GM21423 (cell line): ENCODE results near the gene PPP1R13B.

Experiments
- ATAC-seq: cut with Tn5 transposase; IDR thresholded peaks from one replicate; pipeline ENCODE4 v1.9.1; 2021; ENCODE audit warnings: mild to moderate bottlenecking, moderate library complexity; ENCODE audit not compliant: unreplicated experiment

PPP1R13B gene

DNA sequence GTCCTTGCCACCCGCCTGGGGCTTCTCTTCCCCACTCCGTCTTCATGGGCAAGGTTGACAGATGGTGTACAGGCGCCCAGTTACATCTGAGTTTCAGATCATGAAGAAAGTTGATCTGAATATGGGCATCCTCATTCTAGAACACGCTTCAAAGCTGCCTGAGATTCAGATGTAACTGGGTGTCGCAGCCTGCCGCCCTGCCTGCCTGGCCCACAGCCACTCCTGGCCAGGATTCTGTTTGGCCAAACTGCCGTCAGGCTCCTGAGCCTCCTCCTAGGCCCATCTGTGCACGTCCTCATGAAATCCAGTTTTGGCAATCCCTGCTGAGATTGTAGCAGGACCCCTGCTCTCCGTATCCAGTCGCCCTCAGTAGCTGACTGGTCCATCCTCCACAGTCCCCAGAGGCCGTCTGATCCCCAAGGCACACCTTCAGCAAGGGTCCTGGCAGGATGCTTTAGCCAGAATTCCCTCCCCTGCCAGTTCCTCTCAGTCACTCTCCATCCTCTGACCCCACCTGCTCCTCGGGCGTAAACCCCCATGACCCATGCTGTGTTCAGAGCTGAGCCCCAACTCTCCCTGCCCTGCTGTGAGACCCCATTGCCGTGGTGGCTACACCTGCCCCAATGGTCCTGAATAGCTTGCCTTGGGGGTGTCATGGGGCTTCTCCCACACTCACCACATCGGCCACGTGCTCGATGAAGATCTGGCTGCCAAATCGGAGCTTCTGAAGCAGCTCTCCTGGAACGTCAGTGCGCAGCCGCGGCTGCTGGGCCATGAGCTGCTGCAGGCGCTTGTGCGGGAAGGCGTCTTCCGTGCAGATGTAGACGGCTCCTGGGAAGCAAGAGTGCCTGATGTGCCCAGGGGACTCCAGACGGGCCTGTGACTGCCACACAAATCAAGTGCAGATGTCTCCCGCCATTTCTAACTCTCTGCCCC, 144.6 kb downstream of the PPP1R13B start:
- ATAC-seq: no peak

DNA sequence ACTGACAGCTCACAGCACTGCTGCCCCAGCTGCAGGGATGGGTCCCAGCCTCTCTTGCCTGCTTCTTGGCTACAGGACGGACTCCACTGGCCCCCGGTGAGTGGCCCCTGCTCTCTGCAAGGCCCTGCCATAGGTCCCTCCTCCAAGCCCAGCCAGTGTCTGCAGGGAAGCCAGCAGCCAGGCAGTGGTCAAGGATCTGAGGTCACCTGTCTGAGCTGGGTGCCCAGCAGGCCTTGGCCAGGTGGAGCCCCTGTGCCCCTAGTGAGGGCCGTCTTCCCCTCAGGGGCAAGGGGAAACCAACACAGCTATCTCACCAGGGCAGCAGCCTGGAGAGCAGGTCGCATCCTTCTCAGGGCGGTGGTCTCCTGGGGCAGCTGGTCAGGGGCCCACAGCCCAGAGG, 145.3 kb downstream of the PPP1R13B start:
- no peak for ATAC-seq

DNA sequence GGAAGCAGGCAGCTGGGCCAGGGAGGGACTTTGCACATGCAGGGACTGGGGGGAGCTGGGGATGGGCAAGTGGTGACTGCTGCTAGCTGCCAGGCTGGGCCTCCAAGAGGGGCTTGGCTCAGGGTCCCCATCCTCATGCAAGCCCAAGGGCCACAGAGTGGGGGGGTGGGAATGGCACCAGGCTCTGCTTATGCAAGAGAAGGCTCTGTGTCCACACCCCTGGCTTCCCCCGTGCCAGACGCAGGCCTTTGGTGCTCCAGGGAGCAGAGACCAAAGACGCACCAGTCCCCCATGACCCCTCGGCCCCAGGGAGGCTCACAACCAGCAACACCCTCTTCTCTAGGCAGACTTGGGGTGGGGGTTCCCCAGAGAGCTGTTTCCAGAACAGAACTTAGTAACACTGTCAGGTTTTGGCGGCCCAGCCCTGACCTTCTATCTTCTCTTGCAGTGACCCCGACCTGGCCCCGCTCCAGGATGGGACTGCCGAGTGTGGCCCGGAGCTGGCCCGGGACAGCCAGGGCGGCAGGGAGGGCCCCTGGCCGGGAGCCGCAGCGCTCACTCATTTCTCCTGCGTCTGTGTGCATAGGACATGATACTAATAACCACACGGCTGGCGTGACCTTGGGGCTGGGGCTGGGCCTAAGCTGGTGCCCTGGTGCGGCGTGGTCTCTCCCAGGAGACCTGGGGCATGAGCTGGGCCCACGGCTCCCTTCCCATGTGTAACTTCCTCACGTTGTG, 146.5 kb downstream of the PPP1R13B start:
- ATAC-seq: no peak

GRCh38 chr14:103699901-103700752, 147.2 kb downstream of the PPP1R13B start:
- no peak for ATAC-seq

GRCh38 chr14:103699261-103699661, 148.1 kb downstream of the PPP1R13B start:
- ATAC-seq: no peak

- no peak for ATAC-seq
Measured at GRCh38 chr14:103698380-103699260, 148.8 kb downstream of the PPP1R13B start.

GRCh38 chr14:103697603-103698379, 149.6 kb downstream of the PPP1R13B start:
- ATAC-seq: no peak

DNA sequence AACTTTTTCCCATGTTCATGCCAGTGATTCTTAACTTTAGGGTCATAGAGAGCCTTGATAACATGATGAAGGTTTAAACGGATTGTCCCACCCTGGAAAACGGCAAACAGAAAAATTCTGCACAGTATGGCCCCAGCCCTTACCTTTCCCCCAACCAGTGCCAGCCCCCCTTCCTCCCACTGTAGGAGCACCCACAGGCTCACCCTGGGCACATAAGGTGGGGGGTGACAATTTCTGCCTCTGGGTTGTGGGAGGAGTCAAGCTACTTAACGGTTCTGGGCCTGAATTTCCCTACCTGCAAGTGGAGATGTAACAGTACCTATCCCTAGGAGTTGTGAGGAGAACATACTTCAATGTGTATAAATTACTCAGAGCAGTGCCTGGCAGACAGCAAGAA, 150.2 kb downstream of the PPP1R13B start:
- no peak for ATAC-seq

DNA sequence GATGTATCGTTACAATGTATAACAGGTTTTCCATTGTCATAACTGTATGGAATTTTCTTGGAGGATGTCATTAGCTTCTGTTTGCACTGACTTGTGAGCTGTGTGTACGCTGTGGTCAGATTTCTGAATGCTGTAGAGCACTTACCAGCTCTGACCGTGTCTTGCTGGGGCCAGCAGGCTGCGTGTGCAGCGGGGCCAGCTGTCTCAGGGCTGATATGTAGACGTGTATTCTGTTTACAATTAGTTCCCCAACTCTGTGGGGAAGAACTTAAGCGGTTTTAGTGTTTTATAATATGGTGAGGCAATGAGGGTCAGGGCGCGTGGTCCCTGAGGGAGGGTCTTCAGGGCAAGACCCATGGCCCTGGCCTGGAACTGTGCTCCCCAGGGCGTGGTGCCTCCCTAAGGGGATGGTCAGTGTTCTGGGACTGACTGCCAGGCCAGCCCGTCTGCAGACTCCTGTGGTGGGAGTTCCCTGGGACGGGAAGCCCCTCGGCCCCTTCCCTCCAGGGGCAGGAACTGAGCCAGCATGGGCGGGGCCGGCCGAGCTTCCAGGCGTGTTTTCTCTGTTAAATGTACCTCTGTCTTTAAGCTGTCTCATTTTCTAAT, 150.8 kb downstream of the PPP1R13B start:
- ATAC-seq: no peak

DNA sequence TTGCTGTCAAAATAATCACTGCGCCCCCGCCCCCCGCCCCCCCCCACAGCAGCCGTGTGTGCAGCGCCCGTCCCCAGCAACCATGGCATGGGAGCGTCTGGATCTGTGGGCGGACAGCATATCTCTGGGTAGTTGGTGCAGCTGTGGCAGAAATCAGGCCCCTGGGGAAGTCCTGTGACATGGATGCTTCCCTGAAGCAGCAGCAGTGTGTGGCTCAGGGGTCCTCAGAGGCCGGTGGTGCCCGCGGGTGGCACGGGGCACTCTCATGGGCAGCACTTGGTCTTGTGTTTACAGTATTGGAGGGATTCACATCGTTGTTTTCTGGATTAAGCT, 151.3 kb downstream of the PPP1R13B start:
- ATAC-seq: no peak

- ATAC-seq: no peak
Measured at GRCh38 chr14:103695296-103696069, 151.9 kb downstream of the PPP1R13B start.

DNA sequence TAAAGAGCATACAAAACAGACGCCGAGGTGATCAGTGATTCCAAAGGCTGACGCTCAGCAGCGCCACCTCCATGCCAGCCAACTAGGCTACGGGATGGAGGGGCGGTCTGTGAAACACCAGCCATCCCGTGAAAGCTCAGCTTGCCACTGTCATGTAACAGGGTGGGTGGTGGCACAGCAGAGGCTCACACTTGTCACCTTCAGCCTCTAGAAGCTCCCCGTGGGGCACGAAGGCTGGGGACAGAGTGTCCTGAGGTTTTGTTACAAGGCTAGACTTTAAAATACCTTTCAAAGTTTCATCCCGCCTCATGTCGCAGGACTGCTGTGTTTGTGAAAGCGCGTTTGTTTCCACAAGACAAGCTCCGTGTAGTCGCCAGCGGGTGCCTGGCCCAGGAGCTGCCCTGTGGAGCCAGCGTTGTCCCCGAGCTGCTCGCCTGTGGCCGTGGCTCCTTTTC, 152.8 kb downstream of the PPP1R13B start:
- ATAC-seq: no peak

GRCh38 chr14:103693515-103693914, 153.9 kb downstream of the PPP1R13B start:
- ATAC-seq: no peak

GRCh38 chr14:103692871-103693270, 154.5 kb downstream of the PPP1R13B start:
- ATAC-seq: no peak

- peak; percentile 15 for ATAC-seq
Measured at GRCh38 chr14:103692159-103692558, 155.2 kb downstream of the PPP1R13B start.

GRCh38 chr14:103691655-103692054, 155.7 kb downstream of the PPP1R13B start:
- peak; percentile 65 for ATAC-seq

DNA sequence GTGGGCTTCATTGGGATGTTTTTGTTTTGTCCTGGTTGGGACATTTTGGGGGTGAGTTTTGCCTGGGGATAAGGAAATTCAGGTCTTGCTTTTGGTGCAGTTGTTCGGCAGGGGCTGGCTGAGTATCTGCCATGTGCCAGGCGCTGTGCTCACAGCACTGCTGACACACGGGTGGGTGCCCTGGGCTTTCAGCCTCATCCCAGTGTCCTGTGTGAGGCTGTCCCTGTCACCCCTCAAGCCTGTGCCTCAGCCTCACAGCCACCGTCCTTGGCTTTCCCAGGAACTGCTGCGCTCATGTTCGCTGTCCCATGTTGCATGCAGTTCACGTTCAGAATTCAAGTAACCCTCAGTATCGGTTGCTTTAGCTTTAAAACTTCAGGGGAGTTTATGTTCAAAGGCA, 157.0 kb downstream of the PPP1R13B start:
- ATAC-seq: no peak
